NCI-H2107 treated with DMSO at 0.1 percent for 48 hours (cell line): ENCODE results near the gene PCMTD2.

Source experiments
- DNase-seq: peaks from one replicate; lab custom pipeline; 2025; ENCODE audit not compliant: unreplicated experiment; lab: John Stamatoyannopoulos, UW

The PCMTD2 gene

DNA sequence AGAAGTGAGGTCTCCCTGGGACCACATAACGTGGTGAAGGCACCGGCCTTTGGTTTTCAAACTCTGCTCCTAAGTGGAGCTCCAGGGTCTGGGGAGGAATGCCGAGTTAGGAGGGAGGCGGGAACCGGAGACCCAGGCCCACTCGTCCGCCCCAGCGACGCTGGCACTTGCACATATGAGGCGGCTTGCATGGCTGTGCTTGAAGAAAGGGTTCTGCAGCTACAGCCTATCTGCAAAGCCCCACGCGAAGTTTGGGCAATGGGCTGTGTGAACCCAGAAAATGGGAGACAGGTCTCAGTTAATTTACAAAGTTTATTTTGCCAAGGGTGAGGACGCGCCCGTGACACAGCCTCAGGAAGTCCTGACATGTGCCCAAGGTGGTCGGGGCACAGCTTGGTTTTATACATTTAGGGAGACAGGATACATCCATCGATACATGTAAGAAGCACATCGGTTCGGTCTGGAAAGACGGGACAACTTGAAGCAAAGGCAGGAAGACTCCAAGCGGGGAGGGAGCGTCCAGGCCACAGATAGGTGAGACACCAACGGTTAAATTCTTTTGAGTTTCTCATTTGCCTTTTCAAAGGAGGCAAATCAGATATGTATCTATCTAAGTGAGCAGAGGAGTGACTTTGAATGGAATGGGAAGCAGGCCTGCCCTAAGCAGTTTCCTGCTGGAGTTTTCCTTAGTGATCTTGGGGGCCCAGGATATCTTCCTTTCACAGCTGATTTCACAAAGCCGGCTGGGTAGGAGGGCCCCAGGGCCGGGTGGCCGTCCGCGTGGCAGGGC is 782 bp upstream of the PCMTD2 start:
- no peak for DNase-seq

DNA sequence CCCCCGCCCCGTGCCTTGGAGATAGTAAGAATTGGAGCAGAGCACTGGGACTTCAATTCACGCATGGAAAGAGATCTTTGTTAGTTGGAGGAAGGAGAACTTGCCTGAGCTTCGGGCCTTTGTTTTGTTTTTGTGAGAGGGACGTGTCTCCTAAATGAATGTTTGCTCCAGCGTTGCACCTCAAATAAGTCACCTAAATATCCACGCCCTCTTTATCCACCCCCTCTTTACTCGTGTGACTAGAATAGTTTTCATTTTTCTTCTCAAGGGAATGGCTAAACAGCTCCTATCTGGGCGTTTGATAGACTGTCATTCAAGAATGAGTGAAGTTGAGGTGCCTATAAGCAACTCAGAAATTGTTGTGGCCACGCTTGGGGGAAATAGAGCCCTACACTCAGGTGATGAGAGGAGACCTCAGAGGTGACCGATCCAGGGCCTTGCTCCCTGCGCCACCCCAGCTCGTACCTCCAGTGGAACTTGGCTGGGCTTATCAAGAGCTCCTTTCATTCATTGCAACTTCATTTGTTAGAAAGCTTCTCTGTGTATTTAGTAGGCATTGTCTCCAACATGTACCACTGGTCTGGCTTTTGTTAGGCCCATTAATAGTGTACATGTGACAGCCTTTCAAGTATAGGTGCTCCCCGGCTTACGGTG is 861 bp downstream of the PCMTD2 start:
- no peak for DNase-seq

DNA sequence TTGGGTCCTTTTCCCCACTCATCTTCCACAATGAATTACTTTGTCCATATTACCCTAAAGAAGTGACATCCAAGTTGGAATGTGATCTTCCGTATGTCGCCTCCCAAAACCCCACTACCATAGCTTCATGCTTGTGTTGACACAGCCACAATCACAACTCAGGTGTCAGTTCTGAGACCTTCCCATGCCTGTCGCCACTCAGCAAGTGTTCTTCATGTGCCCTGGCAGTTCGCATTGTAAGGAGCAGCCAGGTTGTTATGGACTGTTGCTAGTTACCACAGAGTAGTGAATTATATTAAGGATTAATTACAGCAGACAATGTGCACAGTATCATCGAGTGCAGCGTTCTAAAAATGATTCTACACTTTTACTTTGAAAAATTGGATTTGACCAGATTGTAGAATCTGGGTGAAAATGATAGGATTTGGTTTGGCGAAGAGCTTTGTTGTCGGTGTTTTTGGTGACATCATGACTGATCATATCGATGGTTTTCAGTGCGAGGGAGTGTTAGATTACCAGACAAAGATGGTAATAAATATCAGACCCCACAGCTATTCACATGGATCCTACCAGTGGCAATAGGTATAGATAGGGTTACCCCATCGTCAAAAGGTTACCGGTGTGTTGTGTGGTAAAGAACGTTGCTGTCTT is 1.7 kb downstream of the PCMTD2 start:
- DNase-seq, result no peak

DNA sequence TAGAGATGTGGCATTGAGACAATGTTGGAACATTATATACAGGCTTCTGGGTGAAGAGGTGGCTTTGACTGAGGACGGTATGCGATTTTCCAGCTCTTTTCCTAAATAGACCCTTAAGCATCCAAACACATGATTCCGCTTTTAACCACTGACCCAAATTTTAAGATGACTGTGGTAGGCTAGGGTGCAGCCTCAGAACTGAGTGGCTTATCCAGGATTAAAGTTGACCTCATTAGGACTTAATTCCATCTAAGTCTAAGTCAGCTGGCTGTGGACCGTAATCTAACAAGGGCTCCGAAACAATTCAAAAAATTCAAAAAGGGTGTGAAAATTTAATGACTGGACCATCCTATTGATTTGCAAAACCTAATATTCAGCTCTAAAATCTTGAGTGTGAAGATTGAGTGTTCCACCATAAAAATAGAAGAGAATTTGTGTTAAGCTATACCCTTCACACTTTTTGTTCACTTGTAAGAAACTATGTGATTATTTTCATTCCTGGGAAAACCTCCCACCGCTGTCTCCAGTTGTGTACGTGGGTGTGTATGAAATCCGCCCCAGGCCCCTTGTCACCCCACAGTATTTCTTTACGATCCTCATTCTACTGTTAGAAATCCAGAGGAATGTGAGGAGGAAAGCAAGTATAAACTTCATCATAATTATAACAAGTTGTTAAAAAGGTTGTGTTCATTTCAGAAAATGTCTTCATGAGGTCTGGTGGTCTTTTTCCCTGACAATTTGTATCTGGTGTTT is 2.7 kb downstream of the PCMTD2 start:
- no peak for DNase-seq

DNA sequence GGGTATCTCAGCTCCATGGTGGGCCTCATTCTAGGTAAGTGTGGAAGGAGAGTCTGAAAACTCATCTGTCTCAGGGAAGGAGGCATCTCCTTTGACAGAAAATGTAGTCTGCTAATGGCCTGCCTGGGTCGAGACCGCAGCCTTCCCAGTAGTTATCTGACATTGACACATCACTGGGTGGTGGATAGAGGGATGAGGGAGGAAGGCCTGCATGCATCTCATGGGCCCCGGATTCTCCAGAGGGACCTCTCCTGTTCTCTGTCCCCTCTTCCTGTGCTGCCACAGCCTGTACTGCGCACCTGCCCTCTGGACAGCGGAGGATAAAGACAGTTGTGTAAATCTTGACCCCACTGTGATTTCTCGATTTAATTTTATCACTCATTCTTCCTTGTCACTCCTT is 4.7 kb downstream of the PCMTD2 start:
- DNase-seq, result no peak

DNA sequence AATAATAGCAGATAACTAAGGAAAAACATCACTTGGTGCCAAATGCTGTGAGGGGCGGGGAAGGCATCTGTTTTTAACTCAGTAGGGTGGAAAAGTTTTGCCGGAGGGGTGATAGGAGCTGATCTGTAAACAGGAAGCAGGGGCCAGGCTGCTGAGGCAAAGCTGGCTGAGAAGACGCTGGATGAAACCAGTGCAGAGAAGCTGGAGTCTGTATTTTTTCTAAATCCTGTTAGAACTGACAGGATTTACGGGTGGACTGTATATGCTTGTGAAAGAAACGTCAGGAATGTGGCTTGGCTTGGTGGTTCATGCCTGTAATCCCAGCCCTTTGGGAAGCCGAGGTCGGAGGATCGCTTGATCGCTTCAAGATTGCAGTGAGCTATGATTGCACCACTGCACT is 5.6 kb downstream of the PCMTD2 start:
- no peak for DNase-seq

DNA sequence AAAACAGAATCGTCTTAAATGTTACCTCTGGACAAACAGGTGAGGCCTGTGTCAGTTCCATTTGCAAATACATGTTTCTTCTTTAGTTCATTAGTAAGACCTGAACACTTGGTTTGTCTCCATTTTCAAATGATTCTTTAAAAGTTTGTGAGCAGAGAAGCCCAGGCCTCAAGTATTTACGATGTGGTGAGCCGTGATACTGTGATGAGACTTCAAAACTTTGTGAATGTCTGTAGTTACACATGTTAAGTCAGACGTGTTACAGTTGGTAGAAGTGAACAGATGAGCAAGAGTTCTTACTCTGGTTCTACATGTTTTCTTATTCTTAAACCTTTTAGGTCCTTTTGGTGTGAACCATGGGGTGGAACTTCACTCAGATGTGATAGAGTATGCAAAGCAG is 8.5 kb downstream of the PCMTD2 start:
- DNase-seq, result no peak

DNA sequence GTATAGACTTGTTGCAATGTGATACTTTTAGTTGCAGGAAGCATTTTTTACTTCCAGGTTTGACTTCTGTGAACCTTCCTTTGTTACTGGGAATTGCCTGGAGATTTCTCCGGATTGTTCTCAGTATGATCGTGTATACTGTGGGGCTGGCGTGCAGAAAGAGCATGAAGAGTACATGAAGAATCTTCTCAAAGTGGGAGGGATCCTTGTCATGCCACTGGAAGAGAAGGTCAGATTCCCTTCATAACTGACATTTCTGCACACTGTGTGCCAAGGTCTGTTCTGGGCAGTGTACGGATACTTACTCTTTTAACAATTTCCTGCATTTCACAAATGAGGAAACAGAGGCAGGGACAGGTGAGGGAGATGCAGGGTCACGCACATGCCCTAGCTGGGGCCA is 9.7 kb downstream of the PCMTD2 start:
- DNase-seq, result no peak

DNA sequence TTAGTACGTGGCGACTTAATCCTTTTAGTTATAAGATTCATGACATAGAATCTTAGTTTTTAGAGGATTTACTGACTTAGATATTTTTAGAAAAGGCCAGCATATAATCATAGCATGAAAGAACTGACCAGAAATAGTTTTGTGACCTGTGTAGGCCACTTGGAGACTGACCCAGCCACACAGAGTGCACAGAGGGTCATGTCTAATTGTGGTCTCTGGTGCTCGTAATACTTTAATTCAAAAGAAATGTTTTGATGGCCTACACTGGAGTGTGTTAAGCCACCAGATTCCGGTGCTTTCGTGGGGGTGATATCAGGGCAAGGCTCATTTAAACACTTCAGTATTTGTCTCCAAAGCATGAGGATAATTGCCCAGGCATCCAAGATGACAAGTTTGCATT is 11.4 kb downstream of the PCMTD2 start:
- no peak for DNase-seq

DNA sequence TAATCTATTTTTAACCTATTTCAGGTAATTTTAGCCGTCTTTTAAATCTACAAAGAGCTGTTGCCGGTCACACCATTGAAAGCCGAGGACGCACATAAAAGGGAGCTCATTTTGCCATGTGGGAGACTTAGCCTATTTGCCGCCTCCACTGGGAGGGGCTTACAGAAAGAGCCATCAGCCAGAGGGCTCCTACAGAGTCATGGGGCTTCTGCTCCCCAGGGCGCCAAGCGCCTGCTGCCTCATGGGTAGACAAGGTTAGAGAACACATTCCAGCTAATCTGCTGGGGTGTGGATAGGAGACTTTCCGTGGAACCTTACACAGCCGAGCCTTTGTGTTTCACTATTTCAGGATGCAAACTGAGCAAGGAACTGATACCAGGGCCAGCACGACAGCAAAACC is 12.6 kb downstream of the PCMTD2 start:
- DNase-seq, result no peak

DNA sequence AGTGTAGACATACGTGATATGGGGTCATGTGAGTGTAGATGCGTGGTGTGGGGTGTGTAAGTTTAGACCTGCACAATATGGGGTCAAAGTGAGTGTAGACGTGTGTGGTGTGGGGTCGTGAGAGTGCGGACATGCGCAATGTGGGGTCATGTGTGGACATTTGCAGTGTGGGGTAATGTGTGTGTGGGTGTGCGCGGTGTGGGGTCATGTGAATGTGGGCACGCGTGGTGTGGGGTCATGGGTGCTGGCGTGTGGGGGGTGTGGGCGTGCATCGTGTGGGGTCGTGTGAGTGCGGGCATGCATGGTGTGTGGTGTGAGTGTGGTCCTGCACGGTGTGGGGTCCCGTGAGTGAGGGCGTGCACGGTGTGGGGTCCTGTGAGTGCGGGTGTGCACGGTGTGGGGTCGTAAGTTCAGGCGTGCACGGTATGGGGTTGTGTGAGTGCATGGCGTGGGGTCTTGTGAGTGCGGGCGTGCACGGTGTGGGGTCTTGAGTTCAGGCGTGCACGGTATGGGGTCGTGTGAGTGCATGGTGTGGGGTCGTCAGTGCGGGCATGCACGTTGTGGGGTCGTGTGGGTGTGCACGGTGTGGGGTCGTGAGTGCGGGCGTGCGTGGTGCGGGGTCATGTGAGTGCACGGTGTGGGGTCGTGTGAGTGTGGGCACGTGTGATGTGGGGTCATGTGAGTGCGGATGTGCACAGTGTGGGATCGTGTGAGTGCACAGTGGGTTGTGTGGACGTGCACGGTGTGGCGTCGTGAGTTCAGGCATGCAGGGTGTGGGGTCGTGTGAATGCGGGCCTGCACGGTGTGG is 14.3 kb downstream of the PCMTD2 start:
- DNase-seq, result no peak

DNA sequence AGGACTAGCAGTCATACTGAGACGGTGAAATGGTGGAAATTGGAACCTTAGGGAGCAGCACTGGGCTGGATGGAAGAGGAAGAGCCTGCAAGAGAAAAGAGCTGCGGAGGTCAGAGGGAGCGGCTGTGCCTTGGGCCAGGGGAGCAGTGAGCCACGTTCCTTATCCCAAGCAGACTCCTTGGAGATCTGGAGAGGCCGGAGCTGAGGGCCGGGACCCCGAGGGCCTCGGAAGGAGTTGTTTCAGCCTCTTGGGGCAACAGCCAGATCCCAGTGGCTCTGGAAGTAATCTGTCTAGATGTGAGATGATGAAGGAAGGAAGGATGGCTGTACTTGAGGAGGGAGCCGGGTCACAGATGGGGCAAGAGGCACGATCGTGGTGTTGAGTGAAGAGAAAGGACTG is 16.1 kb downstream of the PCMTD2 start:
- DNase-seq, result no peak

DNA sequence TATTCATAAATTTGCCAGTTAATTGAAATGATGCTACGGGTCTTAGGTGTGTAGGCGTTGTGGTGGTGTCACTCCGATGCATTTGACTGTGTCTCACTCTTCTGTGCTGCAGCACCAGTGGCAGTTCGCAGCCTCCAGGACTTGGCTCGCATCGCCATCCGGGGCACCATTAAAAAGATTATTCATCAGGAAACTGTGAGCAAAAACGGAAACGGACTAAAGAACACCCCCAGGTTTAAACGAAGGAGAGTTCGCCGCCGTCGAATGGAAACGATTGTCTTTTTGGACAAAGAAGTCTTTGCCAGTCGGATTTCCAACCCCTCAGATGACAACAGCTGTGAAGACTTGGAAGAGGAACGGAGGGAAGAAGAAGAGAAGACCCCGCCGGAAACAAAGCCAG is 17.6 kb downstream of the PCMTD2 start:
- DNase-seq, result no peak

DNA sequence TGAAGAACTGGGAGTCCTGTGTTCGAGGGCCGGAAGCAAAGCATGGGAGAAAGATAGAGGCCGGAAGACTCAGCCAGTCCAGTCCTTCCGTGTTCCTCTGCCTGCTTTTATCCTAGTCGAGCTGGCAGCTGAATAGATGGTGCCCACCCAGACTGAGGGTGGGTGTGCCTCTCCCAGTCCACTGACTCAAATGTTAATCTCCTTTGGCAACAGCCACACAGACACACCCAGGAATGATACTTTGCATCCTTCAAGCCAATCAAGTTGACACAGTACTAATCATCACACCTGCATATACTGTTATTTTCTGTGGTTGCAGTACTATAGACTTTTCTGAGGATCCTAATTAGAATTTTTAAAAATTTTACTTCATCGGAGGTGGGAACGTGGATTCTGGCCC is 21.3 kb downstream of the PCMTD2 start:
- no peak for DNase-seq

DNA sequence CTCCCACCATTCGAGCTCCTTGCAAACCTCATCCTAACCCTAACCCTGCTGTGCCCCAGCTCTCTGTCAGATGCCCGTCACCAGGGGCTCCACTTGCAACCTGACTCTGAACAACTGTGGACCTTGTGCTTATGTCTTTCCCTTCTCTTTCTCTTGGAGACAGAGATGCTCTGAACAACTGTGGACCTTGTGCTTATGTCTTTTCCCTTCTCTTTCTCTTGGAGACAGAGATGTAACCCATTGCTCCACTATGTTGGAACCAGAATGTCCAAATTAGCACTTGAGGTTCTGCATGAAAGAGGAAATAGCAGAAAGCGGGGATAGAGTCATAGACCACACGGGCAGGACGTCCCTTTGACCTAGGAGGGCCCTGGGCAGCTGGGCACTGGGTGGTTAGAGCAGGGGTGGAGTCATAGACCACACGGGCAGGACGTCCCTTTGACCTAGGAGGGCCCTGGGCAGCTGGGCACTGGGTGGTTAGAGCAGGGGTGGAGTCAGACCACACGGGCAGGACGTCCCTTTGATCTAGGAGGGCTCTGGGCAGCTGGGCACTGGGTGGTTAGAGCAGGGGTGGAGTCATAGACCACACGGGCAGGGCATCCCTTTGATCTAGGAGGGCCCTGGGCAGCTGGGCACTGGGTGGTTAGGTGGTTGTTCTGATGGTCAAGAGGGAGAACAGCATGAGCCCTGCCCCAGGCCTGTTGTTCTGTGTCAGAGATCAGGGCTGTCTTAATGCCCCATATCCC is 22.2 kb downstream of the PCMTD2 start:
- no peak for DNase-seq

DNA sequence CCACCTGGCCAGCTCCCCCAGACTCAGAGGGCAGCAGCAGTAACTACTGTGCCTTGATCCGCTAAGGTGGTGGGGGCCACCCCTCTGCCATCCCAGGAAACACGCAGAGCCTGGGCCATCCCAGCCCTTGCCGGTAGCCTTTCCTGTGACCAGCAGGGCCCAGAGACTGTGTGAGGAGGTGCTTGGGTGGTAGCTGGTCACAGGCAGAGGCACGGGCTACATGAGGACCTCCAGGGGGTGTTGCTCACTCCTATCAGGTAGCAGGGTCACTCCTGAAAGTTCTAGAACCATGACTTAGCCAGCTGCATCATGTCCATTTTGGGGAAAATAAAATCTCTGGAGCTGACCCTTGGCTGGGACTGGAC is 22.8 kb downstream of the PCMTD2 start:
- DNase-seq, result no peak

DNA sequence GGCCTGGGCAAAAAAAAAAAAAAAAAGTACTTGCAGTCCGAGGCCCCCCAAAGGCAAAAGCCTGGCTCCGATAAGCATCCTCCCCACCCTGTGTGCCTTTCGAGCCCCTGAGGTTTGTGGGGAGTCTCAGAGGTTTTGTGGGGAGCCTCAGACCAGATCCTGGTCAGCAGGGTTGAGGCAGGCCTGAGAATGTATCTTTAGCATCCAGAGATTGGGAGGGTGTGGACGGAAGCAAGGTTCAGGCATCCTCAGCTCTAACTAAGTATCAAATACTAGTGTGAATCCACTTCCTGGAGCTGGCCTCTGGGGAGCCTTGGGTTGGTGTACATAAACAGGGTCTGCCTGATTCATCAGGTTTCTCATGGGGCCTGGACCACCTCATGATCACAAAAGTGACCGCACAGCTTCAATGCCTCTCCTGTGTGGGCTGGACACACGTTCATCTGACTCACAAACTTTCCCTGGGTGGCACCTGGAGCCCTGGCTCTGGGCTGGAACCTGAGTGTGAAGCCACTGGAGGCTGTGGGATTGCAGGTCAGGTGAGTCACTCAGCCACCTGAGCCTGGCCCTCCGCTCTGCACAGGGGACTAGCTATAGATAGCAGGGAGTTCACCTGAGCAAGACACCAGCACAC is 24.4 kb downstream of the PCMTD2 start:
- DNase-seq, result no peak

DNA sequence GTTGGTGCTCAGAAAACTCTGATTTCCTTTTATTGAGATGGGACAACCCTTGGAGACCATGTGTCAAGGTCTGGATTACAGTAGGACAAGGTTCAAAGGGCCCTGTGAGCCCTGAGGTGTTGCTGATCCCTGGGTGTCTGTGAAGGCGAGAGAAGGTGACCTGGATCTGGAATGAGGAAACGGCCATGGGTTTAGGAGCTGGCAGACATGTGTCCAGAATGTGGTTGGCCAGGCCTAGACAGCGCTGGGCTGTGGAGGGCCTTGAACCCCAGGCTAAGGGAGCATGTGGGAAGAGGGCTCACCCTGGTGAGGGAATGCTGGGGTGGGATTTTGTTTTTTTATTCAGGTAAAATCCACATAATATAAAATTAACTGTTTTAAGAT is 24.9 kb downstream of the PCMTD2 start:
- DNase-seq, result no peak

DNA sequence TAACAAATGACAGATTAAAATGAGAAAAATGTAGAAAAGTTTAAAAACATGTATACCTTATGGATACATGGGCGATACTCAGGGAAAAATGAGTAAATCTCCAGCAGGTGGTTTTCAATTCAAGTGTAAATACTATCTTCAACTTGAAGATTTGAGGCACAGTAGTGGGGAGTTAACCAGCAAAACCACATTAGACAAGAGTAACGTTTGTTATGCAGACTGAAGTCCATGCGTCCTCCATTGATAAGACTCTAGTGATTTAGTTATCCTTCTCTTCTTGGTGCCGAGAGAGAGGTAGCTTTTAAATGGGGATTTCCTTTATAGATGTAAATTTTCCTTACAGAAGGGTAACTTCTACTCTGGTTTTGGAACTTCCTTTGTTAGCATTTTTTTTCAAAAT is 28.1 kb downstream of the PCMTD2 start:
- DNase-seq, result no peak
